ENCODE results near the gene KLK10.

- no peak for TF ChIP-seq CTCF (IDR thresholded peaks at IDR 0.05)
- TF ChIP-seq POLR2A (IDR thresholded peaks at IDR 0.05) = no peak
These were observed 14.3 kb downstream of the KLK10 start for GRCh38 chr19:51005248-51005647.

Measured in heart left ventricle (tissue), 13 donors.